Activated CD4-positive, alpha-beta T cell treated with anti-CD3 and anti-CD28 coated beads, Interleukin-2, amount 50 U/mL, for 48 hours (primary cell): ENCODE data around the gene CNTFR.

Experiments
- DNase-seq, 2 experiments: peaks; one replicate each; pipeline ENCODE4 v3.0.0-alpha.2; 2020

Gene CNTFR

GRCh38 chr9:34588671-34589635 is 571 bp downstream of the CNTFR start:
- no peak for DNase-seq

- no peak for DNase-seq
Measured at GRCh38 chr9:34587271-34587670, 2.3 kb downstream of the CNTFR start.

DNA sequence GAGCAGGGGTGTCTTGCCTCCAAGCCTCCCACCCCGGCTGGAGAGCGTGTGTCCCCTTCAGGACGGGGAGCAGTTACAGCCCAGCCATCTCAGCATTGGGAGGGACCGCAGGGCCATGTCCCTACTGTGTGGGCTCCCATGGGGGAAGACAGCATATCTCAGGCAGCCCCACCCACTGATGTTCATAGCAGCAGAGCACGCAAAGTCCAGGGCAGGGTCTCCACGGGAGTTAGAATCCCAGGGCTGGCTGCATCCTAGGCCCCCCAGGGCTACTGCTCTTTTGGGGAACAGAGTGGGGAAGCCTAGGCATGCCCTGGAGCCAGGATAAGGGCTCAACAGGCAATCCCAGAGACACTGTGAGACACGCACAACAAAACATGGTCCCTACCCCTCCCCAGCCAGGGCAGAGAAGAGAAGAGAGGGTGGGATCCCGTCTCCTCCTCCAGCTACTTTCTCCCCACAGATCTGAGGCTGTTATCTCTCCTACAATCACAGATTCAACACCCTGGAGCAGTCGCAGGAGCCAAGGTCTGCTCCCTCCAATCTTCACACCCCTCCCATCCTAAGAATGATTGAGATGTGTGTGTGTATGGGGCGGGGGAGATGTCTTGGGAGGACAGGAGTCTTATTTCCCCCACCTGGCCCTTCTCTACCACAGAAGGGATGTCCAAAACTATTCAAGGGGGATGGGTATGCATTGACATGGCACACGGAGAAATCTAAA is 3.4 kb downstream of the CNTFR start:
- no peak for DNase-seq

GRCh38 chr9:34584970-34585369 is 4.6 kb downstream of the CNTFR start:
- DNase-seq, result no peak

- DNase-seq, result no peak
Measured at GRCh38 chr9:34582787-34583186, 6.7 kb downstream of the CNTFR start.

DNA sequence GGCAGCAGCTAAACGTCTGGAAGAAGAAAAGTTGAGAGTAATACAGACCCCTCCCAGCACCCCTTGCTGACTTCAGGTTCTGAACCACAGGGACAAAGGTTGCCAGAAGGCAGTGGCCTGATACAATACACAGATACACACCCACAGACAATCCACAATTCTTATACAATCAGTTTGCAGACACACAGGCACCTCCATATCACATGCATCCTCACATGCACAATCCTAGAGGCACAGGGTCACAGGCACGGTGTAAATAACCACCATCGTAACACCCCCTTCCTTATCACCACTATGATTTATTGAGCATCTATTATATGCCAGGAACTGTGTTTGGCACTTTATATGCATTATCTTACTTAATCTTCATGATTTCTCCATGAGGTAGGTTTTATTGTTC is 8.2 kb downstream of the CNTFR start:
- DNase-seq, result no peak

DNA sequence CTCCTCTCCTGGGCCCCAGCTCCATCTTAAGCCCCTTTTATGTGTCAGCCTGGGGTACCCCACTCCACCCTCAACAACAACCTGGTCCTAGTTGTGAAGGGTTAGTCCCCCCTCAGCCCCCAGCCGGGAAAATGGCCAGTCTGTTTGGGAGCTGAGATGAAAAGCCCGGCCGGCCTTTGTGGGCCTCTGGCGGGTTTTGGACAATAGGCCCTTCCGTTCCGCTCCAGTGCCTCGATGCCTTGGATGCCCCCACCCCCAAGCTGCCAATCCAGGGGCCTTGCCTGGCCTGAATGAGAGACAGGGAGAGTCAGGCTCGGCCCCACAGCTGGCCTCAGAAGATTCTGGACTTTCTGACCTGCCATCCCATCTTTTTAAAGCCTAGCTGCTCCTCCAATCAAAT is 9.2 kb downstream of the CNTFR start:
- no peak for DNase-seq

DNA sequence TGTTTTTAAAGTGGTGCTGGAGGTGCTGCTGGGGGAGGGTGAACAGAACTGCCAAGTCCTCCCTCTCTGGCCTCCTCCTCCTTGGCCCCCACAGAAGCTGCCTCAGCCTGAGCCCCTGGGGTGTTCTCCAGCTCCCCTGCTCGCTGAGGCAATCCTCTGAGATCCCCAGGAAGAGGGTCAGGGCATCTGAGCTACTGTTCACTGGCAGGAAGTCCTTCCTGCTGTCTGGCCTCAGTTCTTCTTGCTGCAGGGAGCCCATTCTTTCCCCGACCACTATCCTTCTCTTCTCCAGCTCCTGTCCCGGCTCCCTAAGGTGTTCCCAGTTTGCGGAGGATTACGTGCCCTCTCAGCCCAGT is 9.7 kb downstream of the CNTFR start:
- DNase-seq, result no peak

DNA sequence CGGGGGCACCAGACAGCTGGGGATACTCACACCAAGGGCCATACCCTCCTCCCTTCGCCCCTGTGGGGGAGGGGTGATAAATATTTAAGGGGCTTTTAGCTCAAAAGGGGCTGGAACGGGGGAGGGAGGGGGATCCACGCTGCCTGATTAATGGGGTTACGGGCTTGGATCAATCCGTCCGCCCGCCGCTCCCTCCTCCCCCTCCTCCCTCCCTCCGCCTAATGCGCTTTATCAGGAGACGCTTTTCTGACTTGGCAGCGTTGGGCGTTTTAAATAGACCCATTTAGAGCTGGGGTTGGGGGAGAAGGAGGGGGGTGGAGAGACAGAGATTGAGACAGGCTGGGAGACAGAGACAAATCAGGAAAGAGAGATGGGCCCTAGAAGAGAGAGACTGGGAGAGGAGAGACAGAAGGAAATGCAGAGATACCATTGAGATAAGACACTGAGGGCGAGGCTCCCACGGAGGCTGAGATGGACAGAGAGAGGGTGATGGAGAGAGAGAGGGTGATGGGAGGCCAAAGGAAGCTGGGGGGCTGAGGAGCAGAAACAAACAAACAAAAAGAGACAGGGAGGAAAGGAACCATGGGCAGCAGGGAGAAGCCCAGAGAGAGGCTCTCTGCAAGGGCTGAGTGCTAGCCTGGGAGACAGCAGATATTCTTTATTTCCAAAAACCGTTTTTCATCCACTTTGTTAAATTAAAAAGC is 10.3 kb downstream of the CNTFR start:
- no peak for DNase-seq

GRCh38 chr9:34578241-34579103 is 11.1 kb downstream of the CNTFR start:
- DNase-seq, result peak in 1 of 2 experiments; percentile 22

GRCh38 chr9:34577400-34578240 is 11.9 kb downstream of the CNTFR start:
- no peak for DNase-seq

GRCh38 chr9:34576597-34577399 is 12.7 kb downstream of the CNTFR start:
- DNase-seq, result no peak

- DNase-seq, result no peak
Measured at GRCh38 chr9:34575862-34576596, 13.5 kb downstream of the CNTFR start.

- no peak for DNase-seq
Measured at GRCh38 chr9:34575241-34575640, 14.3 kb downstream of the CNTFR start.

DNA sequence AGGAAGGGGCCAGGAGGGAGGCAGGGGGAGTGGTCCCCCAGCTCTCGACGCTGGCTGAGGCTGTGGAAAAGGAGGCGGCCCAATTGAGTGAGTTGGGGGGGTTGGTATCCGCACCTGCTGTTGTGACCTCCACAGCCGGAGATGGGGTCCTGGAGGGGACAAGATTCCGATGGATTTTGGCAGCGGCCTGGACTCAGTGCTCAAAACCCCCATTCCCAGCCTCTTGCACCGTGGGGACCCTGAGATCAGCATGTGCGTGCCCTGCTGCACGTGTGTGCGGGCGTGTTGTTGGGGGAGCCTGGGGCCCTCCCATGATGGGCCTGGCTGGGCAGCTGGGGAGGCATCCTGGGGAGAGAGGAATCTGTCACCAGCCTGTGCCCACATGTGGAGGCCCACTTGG is 15.0 kb downstream of the CNTFR start:
- DNase-seq, result no peak

GRCh38 chr9:34573599-34574325 is 15.8 kb downstream of the CNTFR start:
- no peak for DNase-seq

GRCh38 chr9:34572628-34573027 is 16.9 kb downstream of the CNTFR start:
- no peak for DNase-seq

DNA sequence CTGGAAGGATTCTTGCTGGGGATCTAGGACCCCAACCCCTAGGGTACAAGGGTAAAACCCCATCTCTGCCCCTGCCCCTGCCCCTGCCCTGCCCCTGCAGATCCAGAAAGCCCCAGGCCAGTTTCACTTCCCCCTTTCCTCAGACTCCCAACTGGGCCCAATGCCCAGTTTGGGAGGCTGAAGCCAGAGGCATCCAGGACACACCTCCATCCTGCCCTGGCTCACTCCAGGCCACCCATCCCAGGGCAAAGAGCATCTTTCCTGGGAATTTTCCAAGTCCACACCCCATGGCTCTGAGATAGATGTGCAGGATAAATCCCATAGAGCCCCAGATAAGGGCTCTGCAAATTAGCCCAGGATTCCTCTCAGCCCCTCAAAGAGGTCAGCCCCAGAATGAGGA is 17.4 kb downstream of the CNTFR start:
- no peak for DNase-seq

GRCh38 chr9:34571481-34571810 is 18.1 kb downstream of the CNTFR start:
- no peak for DNase-seq
